Esophagus mucosa (tissue), 1 donor: ENCODE measurements around the gene CALY. TPM values are rescaled to one million over a fixed set of nuclear protein-coding genes. Genes with fewer than 3 reads are reported as not detected.

Experiments
- ATAC-seq: fragments of 200-7000 bp; cut with Tn5 transposase; one replicate; pipeline ENCODE4 v1.9.1; 2020
- total RNA-seq: library from RNA; stranded (reverse); gene quantifications from one replicate; pipeline ENCODE4 v1.2.4, GENCODE V29; 2023
- donor health status: DM: yes; HTN: yes; CAD: no.

Gene CALY
- total RNA-seq, 1 donor from 2014 or later: not detected

GRCh38 chr10:133282846-133283390 is 53.8 kb downstream of the CALY start:
- ATAC-seq: no peak

GRCh38 chr10:133281628-133282372 is 54.9 kb downstream of the CALY start:
- no peak for ATAC-seq

GRCh38 chr10:133281084-133281483 is 55.6 kb downstream of the CALY start:
- no peak for ATAC-seq

- ATAC-seq: peak; percentile 9
Measured at GRCh38 chr10:133280391-133281059, 56.2 kb downstream of the CALY start.

GRCh38 chr10:133279326-133280226 is 57.1 kb downstream of the CALY start:
- no peak for ATAC-seq

GRCh38 chr10:133278577-133279265 is 58.0 kb downstream of the CALY start:
- ATAC-seq: peak; percentile 58

- ATAC-seq: no peak
Measured at GRCh38 chr10:133277993-133278576, 58.6 kb downstream of the CALY start.

- ATAC-seq: no peak
Measured at GRCh38 chr10:133277277-133277992, 59.3 kb downstream of the CALY start.

- peak; percentile 11 for ATAC-seq
Measured at GRCh38 chr10:133276435-133277201, 60.1 kb downstream of the CALY start, which contains the start of gene ADAM8. TSS of gene ADAM8 (minus strand) at chr10:133276868. CDS start at chr10:133276817, 51 bp downstream.

GRCh38 chr10:133276100-133276434 is 60.6 kb downstream of the CALY start:
- ATAC-seq: no peak

GRCh38 chr10:133275684-133276092 is 61.0 kb downstream of the CALY start:
- ATAC-seq: no peak

GRCh38 chr10:133274751-133275683 is 61.7 kb downstream of the CALY start:
- ATAC-seq: peak; percentile 43

Other genes starting within 250 kb of the CALY start
- gene ADGRA1, start 249.0 kb downstream of the CALY start, total RNA-seq: not detected
- gene KNDC1, start 176.7 kb downstream of the CALY start, total RNA-seq: 3.8 TPM
- gene UTF1, start 106.7 kb downstream of the CALY start, total RNA-seq: not detected
- 0.12 TPM for gene VENTX, start 99.0 kb downstream of the CALY start, total RNA-seq
- 2.5 TPM for gene ADAM8, start 60.0 kb downstream of the CALY start, total RNA-seq
- 35.8 TPM for gene TUBGCP2, start 28.0 kb downstream of the CALY start, total RNA-seq
- gene ZNF511, start 28.0 kb downstream of the CALY start, total RNA-seq: 34.9 TPM
- not detected for gene PRAP1, start 10.5 kb upstream of the CALY start, total RNA-seq
- 10.2 TPM for gene FUOM, start 21.1 kb upstream of the CALY start, total RNA-seq
- gene ECHS1, start 36.5 kb upstream of the CALY start, total RNA-seq: 79.5 TPM
- 11.3 TPM for gene PAOX, start 42.4 kb upstream of the CALY start, total RNA-seq
- 35.2 TPM for gene MTG1, start 57.3 kb upstream of the CALY start, total RNA-seq
- 0.12 TPM for gene SPRN, start 87.7 kb upstream of the CALY start, total RNA-seq
- gene SCART1, start 117.0 kb upstream of the CALY start, total RNA-seq: 0.56 TPM
- gene CYP2E1, start 190.5 kb upstream of the CALY start, total RNA-seq: 10.6 TPM
- not detected for gene SYCE1, start 228.7 kb upstream of the CALY start, total RNA-seq